MCF 10A (cell line): ENCODE data around the gene MAGOHB. TPM values are rescaled to one million over a fixed set of nuclear protein-coding genes. Genes with fewer than 3 reads are reported as not detected.

Experiments
- BruUV-seq: library from RNA; stranded (reverse); fragments of 400-500 nt; replicated peaks from 2 replicates; lab custom pipeline; 2021; lab: Mats Ljungman, UMichigan
- CTCF ChIA-PET: fragments of 300-600 bp; sonication (Branson Sonifier 250); formaldehyde crosslinking; extraction: SDS; loops from one replicate; lab custom pipeline; 2021; ENCODE audit warnings: antibody characterized with exemption, inconsistent platforms; lab: Yijun Ruan, JAX
- POLR2A ChIA-PET: fragments of 300-600, 350-650 bp; sonication (Branson Sonifier 250); formaldehyde crosslinking; extraction: SDS; loops from one replicate; lab custom pipeline; 2020; ENCODE audit warnings: antibody characterized with exemption, inconsistent platforms; lab: Yijun Ruan, JAX
- DNase-seq: peaks from one replicate; pipeline ENCODE4 v3.0.0-alpha.2; 2018; ENCODE audit not compliant: unreplicated experiment
- H3K27ac Mint-ChIP-seq: one replicate; pipeline ENCODE4 v1.8.0; 2022; ENCODE audit warnings: mild to moderate bottlenecking, low read depth, mixed read lengths; ENCODE audit not compliant: unreplicated experiment
- H3K27me3 Mint-ChIP-seq: one replicate; pipeline ENCODE4 v1.8.0; 2022; ENCODE audit warnings: mixed read lengths; ENCODE audit not compliant: insufficient read depth, unreplicated experiment
- H3K36me3 Mint-ChIP-seq: one replicate; pipeline ENCODE4 v1.8.0; 2022; ENCODE audit warnings: mild to moderate bottlenecking, moderate library complexity, mixed read lengths; ENCODE audit not compliant: insufficient read depth, unreplicated experiment
- H3K4me1 Mint-ChIP-seq: one replicate; pipeline ENCODE4 v1.8.0; 2022; ENCODE audit warnings: mixed read lengths; ENCODE audit not compliant: insufficient read depth, unreplicated experiment
- H3K4me3 Mint-ChIP-seq: one replicate; pipeline ENCODE4 v1.8.0; 2022; ENCODE audit warnings: mild to moderate bottlenecking, moderate library complexity, mixed read lengths; ENCODE audit not compliant: unreplicated experiment
- H3K9me3 Mint-ChIP-seq: one replicate; pipeline ENCODE4 v1.8.0; 2022; ENCODE audit warnings: mixed read lengths; ENCODE audit not compliant: unreplicated experiment
- CTCF ChIP-seq: fragments of 200-600 bp; IDR thresholded peaks from one replicate; pipeline ENCODE4 v1.8.0; 2022; ENCODE audit warnings: antibody characterized with exemption, mild to moderate bottlenecking; ENCODE audit not compliant: unreplicated experiment
- intact Hi-C: fragments of 100-400 bp; cut with micrococcal nuclease; formaldehyde crosslinking; loops from 2 replicates; pipeline ENCODE4 v1.14.1; 2022
- total RNA-seq: library from RNA; stranded (reverse); gene quantifications from 2 replicates; pipeline ENCODE4 v1.2.3, GENCODE V29; 2022

MAGOHB gene
- total RNA-seq, 1 experiment from 2014 or later: 44.5 TPM

DNA sequence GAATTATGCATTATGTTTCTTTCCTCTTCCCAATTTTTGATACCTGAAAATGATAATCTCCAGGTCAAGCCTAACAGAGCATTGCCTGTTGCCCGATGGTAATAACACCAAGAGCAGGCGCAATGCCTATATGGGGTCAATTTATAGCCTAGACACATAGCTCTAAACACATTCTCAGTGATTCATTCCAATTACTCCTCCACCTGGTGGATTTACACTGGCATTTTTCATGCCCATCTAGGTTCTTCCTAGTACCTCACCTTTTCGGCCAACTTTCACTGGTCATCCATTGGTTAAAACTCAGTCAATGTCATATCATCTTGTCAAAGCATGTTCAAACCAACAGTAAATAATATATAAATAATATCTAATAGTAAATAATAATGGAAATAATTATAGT, 54.6 kb downstream of the MAGOHB start:
- ChIA-PET CTCF (interaction anchor here (0.5 to 3.0 kb wide), 6 partner anchors 17 to 323 kb away, joined by 3 to 19 read pairs (median 3); no protein-coding TSS in a partner anchor), POLR2A (no interaction called here)
- Mint-ChIP-seq H3K27ac (no peak overlapping the region), H3K36me3 (no peaks in the 10 kb centered on the region), H3K27me3 (no peaks in the 10 kb centered on the region), H3K9me3 (no peaks in the 10 kb centered on the region), H3K4me3 (no peak overlapping the region), H3K4me1 (peaks cover 9% of the 10 kb centered on the region)
- intact Hi-C loops: no loop called here
- TF ChIP-seq CTCF: no peak
- no peak for DNase-seq
- no TSS peak for BruUV-seq

- H3K27ac Mint-ChIP-seq: no peak overlapping the region
- H3K36me3 Mint-ChIP-seq: no peaks in the 10 kb centered on the region
- no peaks in the 10 kb centered on the region for H3K9me3 Mint-ChIP-seq
- CTCF ChIA-PET: interaction anchor here (0.6 to 3.0 kb wide), 5 partner anchors 13 to 323 kb away, joined by 3 to 19 read pairs (median 3); no protein-coding TSS in a partner anchor
- no peak for TF ChIP-seq CTCF
- intact Hi-C loops: no loop called here
- DNase-seq: no peak
- H3K27me3 Mint-ChIP-seq: no peaks in the 10 kb centered on the region
- POLR2A ChIA-PET: no interaction called here
- no peak overlapping the region for H3K4me3 Mint-ChIP-seq
- peaks cover 9% of the 10 kb centered on the region for H3K4me1 Mint-ChIP-seq
- no TSS peak for BruUV-seq
These were observed 55.1 kb downstream of the MAGOHB start for GRCh38 chr12:10558301-10558700.

DNA sequence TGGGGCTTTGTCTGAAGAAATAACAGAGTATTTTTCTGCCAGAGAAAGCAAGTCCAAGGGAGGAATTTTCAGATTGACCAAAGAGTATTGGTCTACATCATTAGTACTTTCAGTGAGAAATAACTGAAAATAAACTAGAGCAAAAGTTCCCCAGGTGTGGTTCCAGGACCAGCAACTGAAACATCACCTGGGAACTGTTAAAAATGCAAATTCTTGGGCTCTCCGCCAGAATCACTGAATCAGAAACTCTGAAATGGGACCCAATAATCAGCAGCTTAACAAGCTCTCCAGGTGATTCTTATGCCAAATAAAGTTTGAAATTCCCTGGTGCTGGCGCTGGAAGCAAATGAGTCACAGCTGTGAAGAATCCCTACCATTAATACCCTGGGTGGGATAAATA, 55.6 kb downstream of the MAGOHB start:
- Mint-ChIP-seq H3K4me3 (no peak overlapping the region), H3K4me1 (peaks cover 9% of the 10 kb centered on the region), H3K36me3 (no peaks in the 10 kb centered on the region), H3K9me3 (no peaks in the 10 kb centered on the region), H3K27me3 (no peaks in the 10 kb centered on the region), H3K27ac (no peak overlapping the region)
- intact Hi-C loops: no loop called here
- no peak for TF ChIP-seq CTCF
- POLR2A ChIA-PET: no interaction called here
- CTCF ChIA-PET: interaction anchor here (0.6 to 3.0 kb wide), 4 partner anchors 13 to 322 kb away, joined by 3 to 19 read pairs (median 10); no protein-coding TSS in a partner anchor
- peak; percentile 57 for DNase-seq
- BruUV-seq: no TSS peak

DNA sequence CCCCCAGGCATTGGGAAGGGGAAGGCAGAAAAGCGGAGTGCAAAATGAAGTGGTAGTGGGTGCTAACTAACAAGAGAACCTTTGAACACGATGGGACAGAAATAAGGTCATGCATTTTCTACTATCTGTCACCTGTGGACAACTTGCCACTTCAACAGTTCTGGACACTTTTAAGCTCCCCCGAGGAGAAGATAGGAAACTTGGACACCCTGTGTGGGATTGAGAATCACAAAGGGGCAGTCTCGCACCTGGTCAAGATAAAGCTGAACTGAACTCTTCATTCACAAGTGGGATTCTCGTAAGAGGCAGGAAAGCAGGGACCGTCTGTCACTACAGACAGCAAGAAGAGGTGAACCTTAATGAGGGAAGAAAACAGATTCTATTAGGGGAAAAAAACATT, 56.1 kb downstream of the MAGOHB start:
- Mint-ChIP-seq H3K27me3 (no peaks in the 10 kb centered on the region), H3K36me3 (no peaks in the 10 kb centered on the region), H3K4me1 (peaks cover 9% of the 10 kb centered on the region), H3K4me3 (no peak overlapping the region), H3K27ac (no peak overlapping the region), H3K9me3 (no peaks in the 10 kb centered on the region)
- no peak for DNase-seq
- TF ChIP-seq CTCF: no peak
- BruUV-seq: no TSS peak
- POLR2A ChIA-PET: no interaction called here
- CTCF ChIA-PET: interaction anchor here (0.7 to 3.0 kb wide), 3 partner anchors 192 to 322 kb away, joined by 3 to 19 read pairs (median 16); no protein-coding TSS in a partner anchor
- intact Hi-C loops: no loop called here
